DMS 273 (cell line): ENCODE data around the gene GCLM.

Experiments
- DNase-seq: peaks from one replicate; lab custom pipeline; 2025; ENCODE audit not compliant: unreplicated experiment; lab: John Stamatoyannopoulos, UW

Gene GCLM

GRCh38 chr1:93847811-93848288 is 61.4 kb downstream of the GCLM start:
- peak; percentile 87 for DNase-seq

- DNase-seq = peak; percentile 93
Observed at GRCh38 chr1:93846992-93847810, 62.0 kb downstream of the GCLM start.

DNA sequence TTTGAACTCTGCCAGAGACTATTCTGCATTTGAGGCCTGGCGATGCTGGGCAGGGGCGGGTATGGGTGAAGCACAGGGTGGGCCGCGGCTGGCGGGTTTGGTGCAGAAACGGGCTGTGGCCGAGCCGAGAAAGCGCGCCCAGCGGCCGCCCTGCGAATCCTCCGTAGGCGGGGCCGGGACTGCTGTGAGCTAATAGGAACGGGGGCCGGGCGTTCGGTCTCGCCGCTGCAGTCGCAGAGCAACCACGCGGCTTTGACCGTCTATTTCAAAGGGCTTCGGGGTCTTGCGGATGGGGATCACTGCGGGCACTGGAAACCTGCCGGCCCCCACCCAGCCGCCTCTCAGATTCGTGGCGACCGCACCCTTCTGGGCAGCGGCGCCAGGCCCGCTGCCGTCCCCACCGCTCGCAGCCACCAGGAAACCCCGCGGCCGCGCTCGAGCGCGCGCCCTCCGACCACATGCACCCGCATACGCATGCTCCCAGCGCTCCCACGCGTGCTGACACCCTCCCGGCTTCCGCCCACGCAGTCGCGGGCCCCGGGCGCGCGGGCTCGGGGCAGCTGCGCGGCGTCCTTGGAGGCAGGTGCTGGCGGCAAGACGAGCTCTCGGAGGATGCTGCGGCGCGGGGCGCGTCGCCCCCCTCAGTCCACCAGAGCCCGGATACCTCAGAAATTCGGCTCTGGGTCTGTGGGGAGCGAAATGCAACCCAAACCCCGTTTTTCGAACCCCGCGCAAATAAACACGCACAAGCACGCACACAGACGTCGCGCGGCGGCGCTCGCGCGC is 62.8 kb downstream of the GCLM start:
- peak; percentile 95 for DNase-seq

DNA sequence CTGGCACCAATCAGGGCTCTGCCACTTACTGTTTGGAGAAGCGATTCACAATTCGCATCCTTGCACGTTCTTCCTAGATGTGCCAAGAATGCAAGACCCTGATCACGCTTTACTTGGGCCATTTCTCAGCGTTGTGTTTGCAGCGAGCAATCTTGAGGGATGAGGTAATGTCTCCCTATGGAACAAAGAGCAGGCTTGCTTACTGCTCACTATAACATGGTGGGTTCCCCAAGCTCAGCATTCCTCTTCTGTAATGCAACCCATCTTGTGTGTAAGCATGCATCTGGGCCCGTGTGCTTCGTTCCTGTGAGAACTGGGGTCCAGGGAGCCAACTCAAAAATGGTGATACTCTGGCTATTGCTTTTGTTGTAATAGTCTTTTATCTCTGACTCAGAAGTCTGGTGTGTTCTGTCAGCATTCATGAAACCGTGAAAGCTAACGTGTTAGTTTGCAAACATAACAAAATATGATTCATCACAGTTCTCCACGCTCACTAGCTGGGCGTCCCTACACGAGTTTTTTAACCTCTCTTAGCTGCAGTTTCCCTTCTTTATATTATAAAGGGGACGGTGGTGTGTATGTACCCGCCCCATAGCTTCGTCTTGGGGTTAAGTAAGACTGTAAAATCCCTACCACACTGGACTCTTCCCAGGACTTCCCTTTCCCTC is 63.6 kb downstream of the GCLM start:
- peak; percentile 53 for DNase-seq

GRCh38 chr1:93844262-93845045 is 64.8 kb downstream of the GCLM start:
- peak; percentile 85 for DNase-seq

DNA sequence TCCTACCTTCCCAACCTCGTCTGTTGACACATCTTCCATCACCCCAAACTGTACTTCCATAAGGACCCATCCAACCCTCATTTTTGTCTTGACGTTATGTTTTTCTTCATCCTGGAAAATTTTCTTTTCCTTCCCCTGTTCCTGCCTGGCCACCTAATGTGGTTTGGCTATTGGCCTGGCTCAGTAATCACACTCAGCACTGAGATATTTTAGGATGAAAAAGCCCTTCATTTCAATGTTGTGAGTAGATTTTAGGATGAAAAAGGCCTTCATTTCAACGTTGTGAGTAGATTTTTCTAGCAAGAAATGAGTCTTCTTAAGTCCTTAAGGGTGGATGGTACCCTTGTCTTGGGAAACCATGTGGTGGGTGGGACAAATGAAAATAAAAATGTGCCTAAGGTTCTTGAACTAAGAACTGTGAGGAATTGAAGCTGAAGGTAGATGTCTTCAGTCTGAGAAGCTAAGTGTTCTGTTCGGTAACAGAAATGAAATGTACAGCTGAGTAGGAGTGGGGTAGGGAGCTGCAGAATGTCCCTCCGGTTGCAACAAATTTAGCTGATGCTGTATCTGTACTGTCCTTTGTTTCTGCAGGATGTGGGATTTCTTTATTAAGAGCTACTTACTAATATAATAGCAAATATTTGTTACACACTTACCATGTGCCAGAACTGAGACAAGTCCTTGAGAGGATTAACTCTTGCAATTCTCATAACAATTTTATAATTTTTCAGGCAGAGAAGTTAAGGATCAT is 66.3 kb downstream of the GCLM start:
- DNase-seq = no peak

DNA sequence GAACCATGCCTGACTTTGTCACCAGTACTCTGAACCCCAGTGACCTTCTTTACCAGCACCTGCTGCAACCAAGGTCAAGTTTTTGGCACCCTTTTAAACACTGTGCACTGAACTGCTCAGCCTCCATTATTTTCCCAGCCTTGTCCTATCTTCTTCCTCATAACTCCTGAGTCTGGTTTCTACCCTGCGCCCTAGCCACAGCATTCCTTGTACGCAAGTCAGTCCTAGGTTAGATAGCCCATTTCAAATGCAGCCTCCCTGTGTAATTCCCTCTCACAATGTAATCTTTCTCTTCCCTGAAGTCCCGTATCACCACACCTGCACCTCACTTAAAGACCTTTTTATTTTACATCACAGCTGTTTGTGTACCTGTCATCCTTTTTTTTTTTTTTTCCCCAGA is 67.5 kb downstream of the GCLM start:
- no peak for DNase-seq

DNA sequence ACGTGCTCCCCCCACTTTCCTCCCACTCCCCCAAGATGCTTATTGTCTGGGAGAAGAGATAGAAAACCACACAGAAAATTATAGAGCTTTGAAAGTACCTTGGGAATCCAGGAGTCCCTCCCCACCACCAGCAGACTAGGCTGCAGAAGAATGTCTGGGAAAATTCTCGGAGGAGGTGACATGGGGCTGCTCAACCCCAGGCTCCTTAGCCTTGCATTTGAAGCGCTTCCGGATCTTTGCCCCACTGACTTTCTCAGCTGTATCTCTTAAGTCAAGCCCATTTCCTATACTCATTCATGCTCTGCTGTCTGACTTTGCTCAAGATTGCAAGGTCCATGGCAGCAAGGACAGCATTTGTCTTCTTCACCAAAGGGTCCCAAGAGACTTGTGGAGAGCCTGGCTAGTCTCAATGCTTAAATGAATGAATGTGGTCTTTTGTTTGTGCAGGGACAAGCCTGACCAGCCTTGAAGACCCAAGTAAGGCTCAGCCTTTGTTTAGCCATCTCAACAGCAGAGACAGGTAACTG is 68.2 kb downstream of the GCLM start:
- DNase-seq = no peak

- no peak for DNase-seq
Observed at GRCh38 chr1:93839753-93840152, 69.5 kb downstream of the GCLM start.

- no peak for DNase-seq
Observed at GRCh38 chr1:93839307-93839706, 69.9 kb downstream of the GCLM start.

- no peak for DNase-seq
Observed at GRCh38 chr1:93837961-93838360, 71.3 kb downstream of the GCLM start.
